HCT116 (cell line): ENCODE data around the gene LRBA.

ENCODE experiments used
- CEBPB ChIP-seq: IDR thresholded peaks from 2 replicates; pipeline ENCODE4 v1.6.1; 2012; ENCODE audit warnings: low read depth
- JUND ChIP-seq: IDR thresholded peaks from 2 replicates; pipeline ENCODE4 v1.6.1; 2012
- POLR2A ChIP-seq: IDR thresholded peaks from 2 replicates; pipeline ENCODE4 v1.7.0; 2011; ENCODE audit warnings: borderline replicate concordance; ENCODE audit not compliant: insufficient read depth, insufficient read length; ENCODE audit errors: extremely low read depth
- POLR2AphosphoS5 ChIP-seq: IDR thresholded peaks from 2 replicates; pipeline ENCODE4 v1.6.1; 2011; ENCODE audit warnings: mild to moderate bottlenecking, low read depth, low read length, moderate library complexity
- TF ChIP-seq, protein P1 (sequence below), 3 experiments: fragments of 200-600 bp in 1 of 3; sonication (generic) in 1 of 3; IDR thresholded peaks in 2 of 3; conservative IDR thresholded peaks in 1 of 3; 2 replicates each; pipeline ENCODE4 v1.5.1; 2012 to 2017; ENCODE audit warnings: low read depth in 2 of 3, low read length in 2 of 3, antibody characterized with exemption in 1 of 3, borderline replicate concordance in 1 of 3, control low read depth in 1 of 3, mild to moderate bottlenecking in 1 of 3, mixed read lengths in 1 of 3, mixed run types in 1 of 3, moderate library complexity in 1 of 3; ENCODE audit not compliant: insufficient read depth in 1 of 3
- TF ChIP-seq, protein P2 (sequence below): IDR thresholded peaks from 2 replicates; pipeline ENCODE4 v1.6.1; 2011; ENCODE audit warnings: mild to moderate bottlenecking, low read length, moderate library complexity; ENCODE audit not compliant: insufficient replicate concordance; ENCODE audit errors: extremely low read depth

DNA sequence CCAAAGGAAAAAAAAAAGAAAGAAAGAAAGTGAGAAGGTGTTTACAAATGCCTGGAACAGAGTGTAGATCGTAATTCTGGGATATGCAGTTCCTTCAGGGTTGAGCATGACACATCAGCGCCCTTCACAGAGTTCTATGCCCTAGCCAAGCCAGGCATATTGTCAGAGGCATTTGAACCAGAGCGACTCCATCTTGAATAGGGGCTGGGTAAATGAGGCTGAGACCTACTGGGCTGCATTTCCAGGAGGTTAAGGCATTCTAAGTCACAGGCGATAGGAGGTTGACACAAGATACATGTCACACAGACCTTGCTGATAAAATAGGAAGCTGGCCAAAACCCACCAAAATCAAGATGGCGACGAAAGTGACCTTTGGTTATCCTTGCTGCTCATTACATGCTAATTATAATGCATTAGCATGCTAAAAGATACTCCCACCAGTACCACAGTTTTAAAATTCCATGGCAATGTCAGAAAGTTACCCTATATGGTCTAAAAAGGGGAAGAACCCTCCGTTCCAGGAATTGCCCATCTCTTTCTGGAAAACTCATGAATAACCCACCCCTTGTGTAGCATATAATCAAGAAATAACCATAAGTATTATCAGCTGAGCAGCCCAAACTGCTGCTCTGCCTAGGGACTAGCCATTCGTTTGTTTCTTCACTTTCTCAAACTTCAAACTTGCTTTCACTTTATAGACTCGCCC is 23.5 kb upstream of the LRBA start:
- TF ChIP-seq, protein P1, sequence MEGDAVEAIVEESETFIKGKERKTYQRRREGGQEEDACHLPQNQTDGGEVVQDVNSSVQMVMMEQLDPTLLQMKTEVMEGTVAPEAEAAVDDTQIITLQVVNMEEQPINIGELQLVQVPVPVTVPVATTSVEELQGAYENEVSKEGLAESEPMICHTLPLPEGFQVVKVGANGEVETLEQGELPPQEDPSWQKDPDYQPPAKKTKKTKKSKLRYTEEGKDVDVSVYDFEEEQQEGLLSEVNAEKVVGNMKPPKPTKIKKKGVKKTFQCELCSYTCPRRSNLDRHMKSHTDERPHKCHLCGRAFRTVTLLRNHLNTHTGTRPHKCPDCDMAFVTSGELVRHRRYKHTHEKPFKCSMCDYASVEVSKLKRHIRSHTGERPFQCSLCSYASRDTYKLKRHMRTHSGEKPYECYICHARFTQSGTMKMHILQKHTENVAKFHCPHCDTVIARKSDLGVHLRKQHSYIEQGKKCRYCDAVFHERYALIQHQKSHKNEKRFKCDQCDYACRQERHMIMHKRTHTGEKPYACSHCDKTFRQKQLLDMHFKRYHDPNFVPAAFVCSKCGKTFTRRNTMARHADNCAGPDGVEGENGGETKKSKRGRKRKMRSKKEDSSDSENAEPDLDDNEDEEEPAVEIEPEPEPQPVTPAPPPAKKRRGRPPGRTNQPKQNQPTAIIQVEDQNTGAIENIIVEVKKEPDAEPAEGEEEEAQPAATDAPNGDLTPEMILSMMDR (IDR thresholded peaks at IDR 0.05 in 2 of 3, conservative IDR thresholded peaks at IDR 0.05 in 1 of 3; ENCODE audit: borderline replicate concordance in 1 of 3, insufficient read depth in 1 of 3, low read depth in 2 of 3, low read length in 2 of 3): no peak
- no peak for TF ChIP-seq POLR2A
- TF ChIP-seq, protein P2, sequence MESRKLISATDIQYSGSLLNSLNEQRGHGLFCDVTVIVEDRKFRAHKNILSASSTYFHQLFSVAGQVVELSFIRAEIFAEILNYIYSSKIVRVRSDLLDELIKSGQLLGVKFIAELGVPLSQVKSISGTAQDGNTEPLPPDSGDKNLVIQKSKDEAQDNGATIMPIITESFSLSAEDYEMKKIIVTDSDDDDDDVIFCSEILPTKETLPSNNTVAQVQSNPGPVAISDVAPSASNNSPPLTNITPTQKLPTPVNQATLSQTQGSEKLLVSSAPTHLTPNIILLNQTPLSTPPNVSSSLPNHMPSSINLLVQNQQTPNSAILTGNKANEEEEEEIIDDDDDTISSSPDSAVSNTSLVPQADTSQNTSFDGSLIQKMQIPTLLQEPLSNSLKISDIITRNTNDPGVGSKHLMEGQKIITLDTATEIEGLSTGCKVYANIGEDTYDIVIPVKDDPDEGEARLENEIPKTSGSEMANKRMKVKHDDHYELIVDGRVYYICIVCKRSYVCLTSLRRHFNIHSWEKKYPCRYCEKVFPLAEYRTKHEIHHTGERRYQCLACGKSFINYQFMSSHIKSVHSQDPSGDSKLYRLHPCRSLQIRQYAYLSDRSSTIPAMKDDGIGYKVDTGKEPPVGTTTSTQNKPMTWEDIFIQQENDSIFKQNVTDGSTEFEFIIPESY: no peak
- TF ChIP-seq POLR2AphosphoS5: no peak
- TF ChIP-seq CEBPB: no peak
- no peak for TF ChIP-seq JUND
